ENCODE results near the gene AP5S1. TPM values are rescaled to one million over a fixed set of nuclear protein-coding genes. Genes with fewer than 3 reads are reported as not detected.
A peak's percentile ranks its signal among the peaks of the same experiment; 100 is the strongest.

The AP5S1 gene
- total and polyA plus RNA-seq, 9 of the 15 experiments (the other 6 are each of a cell fraction or from before 2014, with no cell fraction given), result 2.6 to 8.8 (median 4.4) TPM

GRCh38 chr20:3811467-3812258 lies 8.7 kb upstream of the AP5S1 start (continued):
- no peak for TF ChIP-seq ZNF318 (IDR thresholded peaks at IDR 0.05; ENCODE audit: borderline replicate concordance in 1 of 2, low read depth in 1 of 2)
- TF ChIP-seq ZZZ3 (IDR thresholded peaks at IDR 0.05), result no peak
- peak; percentile 34 for TF ChIP-seq CCNT2 (IDR thresholded peaks at IDR 0.05; ENCODE audit: borderline replicate concordance, extremely low read depth, insufficient read length, low read depth, low read length)
- no peak for TF ChIP-seq ELF4 (CRISPR knock-in tag; IDR thresholded peaks at IDR 0.05)
- no peak for TF ChIP-seq ZFP91 (CRISPR knock-in tag; IDR thresholded peaks at IDR 0.05)
- peak; percentile 71 for TF ChIP-seq ATF3 (IDR thresholded peaks at IDR 0.05)
- no peak for TF ChIP-seq ATF3 (CRISPR knock-in tag; conservative IDR thresholded peaks at IDR 0.05)
- peak; percentile 84 for TF ChIP-seq L3MBTL2 (IDR thresholded peaks at IDR 0.05)
- no peak for TF ChIP-seq TCF7L2 (IDR thresholded peaks at IDR 0.05; ENCODE audit: low read depth, low read length)
- no peak for TF ChIP-seq ELK3 (CRISPR knock-in tag; IDR thresholded peaks at IDR 0.05)
- no peak for TF ChIP-seq TEAD4 (IDR thresholded peaks at IDR 0.05; ENCODE audit: low read length)
- no peak for TF ChIP-seq TEAD4 (CRISPR knock-in tag; IDR thresholded peaks at IDR 0.05; ENCODE audit: borderline replicate concordance)
- no peak for TF ChIP-seq ZNF449 (CRISPR knock-in tag; IDR thresholded peaks at IDR 0.05)

All from K562 (cell line).